ENCODE results near the gene CDH24. TPM values are rescaled to one million over a fixed set of nuclear protein-coding genes. Genes with fewer than 3 reads are reported as not detected.
A peak's percentile ranks its signal among the peaks of the same experiment; 100 is the strongest.

The CDH24 gene
- total and polyA plus RNA-seq, 2 of the 13 experiments (the other 11 are each of a cell fraction or from before 2014, with no cell fraction given), result 0.69 to 0.99 TPM

DNA sequence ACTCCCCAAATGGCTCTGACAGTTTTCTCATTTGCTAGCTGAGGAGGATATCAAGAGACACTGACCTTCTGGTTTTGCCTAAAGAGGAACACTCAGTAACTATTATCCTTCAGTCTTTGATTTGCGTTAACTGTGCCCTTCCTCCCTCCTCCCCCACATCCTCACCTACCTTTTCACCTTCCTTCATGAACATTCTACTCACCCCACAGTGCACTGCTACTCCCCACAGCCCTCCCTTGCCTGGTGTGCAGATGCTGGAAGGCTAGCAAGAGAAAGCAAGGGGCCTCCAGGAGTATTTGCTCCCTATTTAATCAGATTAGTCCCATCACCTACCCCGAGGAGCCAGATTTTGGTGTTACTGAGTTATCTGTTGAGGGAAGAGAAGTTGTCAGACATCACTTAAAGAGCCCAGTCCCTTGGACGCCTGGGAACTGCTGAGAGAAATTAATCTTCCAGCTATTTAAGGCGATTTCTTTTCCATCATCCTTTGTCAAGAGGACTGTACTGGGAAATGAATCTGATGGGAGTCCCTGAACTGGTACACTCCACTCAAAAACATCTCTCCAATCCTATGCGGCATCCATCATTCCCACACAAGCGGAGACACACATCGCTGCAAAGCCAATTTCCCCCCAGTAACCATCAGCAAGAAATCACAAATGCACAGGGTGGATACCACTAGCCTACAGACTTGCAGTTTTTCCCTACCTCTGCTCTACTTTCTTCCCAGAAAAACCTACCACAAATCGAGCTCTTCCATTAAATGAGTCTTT lies 34.1 kb downstream of the CDH24 start:
- no peak overlapping the region for H2AFZ ChIP-seq (ENCODE audit: low read length)
- H3K9ac ChIP-seq (ENCODE audit: insufficient read depth, low read depth, low read length), result no peak overlapping the region
- DNase-seq (ENCODE audit: low spot score) (no peak), FAIRE-seq (no peak), ATAC-seq (no peak)
- no peaks in the 10 kb centered on the region for H3K9me3 ChIP-seq (ENCODE audit: low read length)
- ChIA-PET POLR2A (interaction anchor here (0.7 to 15.1 kb wide), 9 partner anchors 8 to 48 kb away, joined by 3 to 203 read pairs (median 4); partner anchors contain the start of genes AJUBA and PSMB5), CTCF (ENCODE audit: low intra/inter-chr PET ratio, low total read pairs) (no interaction called here)
- peaks cover 2% of the 10 kb centered on the region for H3K79me2 ChIP-seq (ENCODE audit: insufficient read depth, low read length)
- H4K20me1 ChIP-seq (ENCODE audit: insufficient read depth, low read length), result 0 out of 2 replicates have a peak, but pooled peaks cover 6% of the 10 kb centered on the region
- H3K4me3 ChIP-seq (replicated peaks in 1 of 3; ENCODE audit: insufficient read depth in 1 of 3, low read depth in 2 of 3, low read length in 3 of 3), result no peak overlapping the region
- no peak overlapping the region for H3K27ac ChIP-seq (ENCODE audit: extremely low read length, insufficient read depth, low read length)
- BruUV-seq (replicated peaks), result no TSS peak
- no peak overlapping the region for H3K4me2 ChIP-seq (ENCODE audit: low read depth, low read length)
- intact Hi-C loops (cut with micrococcal nuclease; ENCODE audit: unreplicated experiment), result no loop called here
- in situ Hi-C loops (cut with HindIII; ENCODE audit: extremely low pct_ligation_motif_present, low pct_unique_long_range_greater_than_20kb), result no loop called here
- H3K36me3 ChIP-seq (replicated peaks in 1 of 2; ENCODE audit: control insufficient read depth in 1 of 2, insufficient read depth in 2 of 2, low read length in 2 of 2), result peaks cover 14 to 26% of the 10 kb centered on the region in 2 experiments
- WGBS (ENCODE audit: low lambda C conversion rate), result 93% methylated on average over 8 of the region's 8 CpGs
- H3K4me1 ChIP-seq (ENCODE audit: insufficient read depth, low read length), result peaks cover 17% of the 10 kb centered on the region
- TF ChIP-seq SP140L (CRISPR knock-in tag; IDR thresholded peaks at IDR 0.05; ENCODE audit: borderline replicate concordance) (no peak), ZNF446 (CRISPR knock-in tag; IDR thresholded peaks at IDR 0.05) (no peak), PAF1 (CRISPR knock-in tag; IDR thresholded peaks at IDR 0.05) (peak; percentile 76; the same call in 1 of the 2 replicates), JUND (CRISPR knock-in tag; IDR thresholded peaks at IDR 0.05) (peak; percentile 16; the same call in 1 of the 2 replicates), ZNF770 (CRISPR knock-in tag; IDR thresholded peaks at IDR 0.05) (no peak), NONO (IDR thresholded peaks at IDR 0.05) (no peak), NONO (CRISPR knock-in tag; conservative IDR thresholded peaks at IDR 0.05) (peak; percentile 32; the same call in 1 of the 2 replicates), ZNF326 (CRISPR knock-in tag; IDR thresholded peaks at IDR 0.05; ENCODE audit: borderline replicate concordance) (no peak), ARNTL (CRISPR knock-in tag; IDR thresholded peaks at IDR 0.05) (no peak), POLR2A (IDR thresholded peaks at IDR 0.05; ENCODE audit: insufficient read depth in 1 of 2, low read depth in 2 of 2, low read length in 2 of 2) (peak in 1 of 2 experiments; percentile 45; a peak in 2 of 4 replicates), FOXO1 (CRISPR knock-in tag; IDR thresholded peaks at IDR 0.05) (no peak), ZC3H13 (CRISPR knock-in tag; IDR thresholded peaks at IDR 0.05) (0 out of 2 replicates have a peak, but pooled peaks have one; percentile 53), EP300 (IDR thresholded peaks at IDR 0.05; ENCODE audit: low read depth in 2 of 2, low read length in 2 of 2) (0 out of 4 replicates have a peak, but pooled peaks of 1 of the 2 experiments have one; percentile 5), EP300 (CRISPR knock-in tag; IDR thresholded peaks at IDR 0.05; ENCODE audit: borderline replicate concordance) (no peak), NR2F6 (IDR thresholded peaks at IDR 0.05) (no peak), NR2F6 (CRISPR knock-in tag; IDR thresholded peaks at IDR 0.05) (no peak), GTF3A (CRISPR knock-in tag; conservative IDR thresholded peaks at IDR 0.05) (0 out of 2 replicates have a peak, but pooled peaks have one; percentile 46), ZNF605 (CRISPR knock-in tag; IDR thresholded peaks at IDR 0.05) (0 out of 2 replicates have a peak, but pooled peaks have one; percentile 28), PCBP2 (optimal IDR thresholded peaks at IDR 0.05; ENCODE audit: low read depth, low read length, poor library complexity, severe bottlenecking) (peak; percentile 28), POLR2G (IDR thresholded peaks at IDR 0.05; ENCODE audit: low read depth, low read length) (peak; percentile 43), POLR2AphosphoS2 (IDR thresholded peaks at IDR 0.05; ENCODE audit: low read depth, low read length) (0 out of 2 replicates have a peak, but pooled peaks have one; percentile 54), ATF6 (CRISPR knock-in tag; conservative IDR thresholded peaks at IDR 0.05) (no peak)
- H3K27me3 ChIP-seq (ENCODE audit: control insufficient read depth in 1 of 2, insufficient read depth in 2 of 2, low read length in 2 of 2), result no peaks in the 10 kb centered on the region
